ENCODE measurements around the gene IL4R. TPM values are rescaled to one million over a fixed set of nuclear protein-coding genes. Genes with fewer than 3 reads are reported as not detected.
A peak's percentile ranks its signal among the peaks of the same experiment; 100 is the strongest.

The IL4R gene
- total RNA-seq, 1 donor from 2014 or later = 202 TPM

- Mint-ChIP-seq H3K4me3 (no peak overlapping the region), H3K27me3 (no peaks in the 10 kb centered on the region), H3K9me3 (no peaks in the 10 kb centered on the region), H3K27ac (peak overlapping the region; percentile 50), H3K36me3 (ENCODE audit: low read depth) (peaks cover 90% of the 10 kb centered on the region), H3K4me1 (peaks cover 62% of the 10 kb centered on the region)
- intact Hi-C loops (cut with micrococcal nuclease) = loop anchor here (2.0 kb wide), 1 partner anchor 15 kb away; no protein-coding TSS in a partner anchor
- no peak for TF ChIP-seq CTCF (IDR thresholded peaks at IDR 0.05)
- no peak for DNase-seq
- CTCF ChIA-PET = interaction anchor here (0.8 to 1.5 kb wide), 4 partner anchors 46 to 116 kb away, joined by 3 to 7 read pairs (median 4); no protein-coding TSS in a partner anchor
- ATAC-seq (ENCODE audit: low read depth) = no peak
- POLR2A ChIA-PET = interaction anchor here (0.6 to 1.2 kb wide), 2 partner anchors 45 to 60 kb away, joined by 3 to 6 read pairs; partner anchors contain the start of gene IL21R
Measured at GRCh38 chr16:27341971-27342370, 28.2 kb downstream of the IL4R start.

- Mint-ChIP-seq H3K9me3 (no peaks in the 10 kb centered on the region), H3K4me1 (peaks cover 59% of the 10 kb centered on the region), H3K4me3 (no peak overlapping the region), H3K27me3 (no peaks in the 10 kb centered on the region), H3K36me3 (ENCODE audit: low read depth) (peaks cover 94% of the 10 kb centered on the region), H3K27ac (no peak overlapping the region)
- no peak for DNase-seq
- intact Hi-C loops (cut with micrococcal nuclease) = no loop called here
- no peak for TF ChIP-seq CTCF (IDR thresholded peaks at IDR 0.05)
- ChIA-PET POLR2A (no interaction called here), CTCF (no interaction called here)
- ATAC-seq (ENCODE audit: low read depth) = no peak
Measured at GRCh38 chr16:27344721-27345120, 30.9 kb downstream of the IL4R start.

GRCh38 chr16:27345201-27345600 lies 31.4 kb downstream of the IL4R start:
- no peak for ATAC-seq (ENCODE audit: low read depth)
- POLR2A ChIA-PET = interaction anchor here (0.6 kb wide), 1 partner anchor 21 kb away, joined by 6 read pairs; no protein-coding TSS in a partner anchor
- H3K27ac Mint-ChIP-seq = no peak overlapping the region
- H3K36me3 Mint-ChIP-seq (ENCODE audit: low read depth) = peaks cover 94% of the 10 kb centered on the region
- no peak for DNase-seq
- TF ChIP-seq CTCF (IDR thresholded peaks at IDR 0.05) = no peak
- no peak overlapping the region for H3K4me3 Mint-ChIP-seq
- H3K4me1 Mint-ChIP-seq = peaks cover 56% of the 10 kb centered on the region
- intact Hi-C loops (cut with micrococcal nuclease) = no loop called here
- no peaks in the 10 kb centered on the region for H3K9me3 Mint-ChIP-seq
- CTCF ChIA-PET = no interaction called here
- H3K27me3 Mint-ChIP-seq = no peaks in the 10 kb centered on the region

GRCh38 chr16:27346819-27347218 lies 33.0 kb downstream of the IL4R start:
- H3K9me3 Mint-ChIP-seq = no peaks in the 10 kb centered on the region
- DNase-seq = no peak
- peaks cover 40% of the 10 kb centered on the region for H3K4me1 Mint-ChIP-seq
- peak overlapping the region; percentile 46 for H3K4me3 Mint-ChIP-seq
- POLR2A ChIA-PET = interaction anchor here (0.9 to 1.3 kb wide), 9 partner anchors 9 to 116 kb away, joined by 3 to 8 read pairs (median 4); no protein-coding TSS in a partner anchor
- no peaks in the 10 kb centered on the region for H3K27me3 Mint-ChIP-seq
- intact Hi-C loops (cut with micrococcal nuclease) = no loop called here
- ATAC-seq (ENCODE audit: low read depth) = peak; percentile 91
- H3K36me3 Mint-ChIP-seq (ENCODE audit: low read depth) = peaks cover 94% of the 10 kb centered on the region
- TF ChIP-seq CTCF (IDR thresholded peaks at IDR 0.05) = no peak
- H3K27ac Mint-ChIP-seq = peak overlapping the region; percentile 81
- CTCF ChIA-PET = interaction anchor here (0.6 to 1.6 kb wide), 4 partner anchors 9 to 167 kb away, joined by 3 to 4 read pairs (median 4); no protein-coding TSS in a partner anchor

- no peak for ATAC-seq (ENCODE audit: low read depth)
Measured at GRCh38 chr16:27347930-27348685, 34.3 kb downstream of the IL4R start.

More at GRCh38 chr16:27347930-27348685, 34.3 kb downstream of the IL4R start:
- CTCF ChIA-PET = interaction anchor here (0.6 to 1.6 kb wide), 3 partner anchors 25 to 168 kb away, joined by 3 to 4 read pairs (median 3); no protein-coding TSS in a partner anchor
- Mint-ChIP-seq H3K36me3 (ENCODE audit: low read depth) (peaks cover 93% of the 10 kb centered on the region), H3K27ac (peak overlapping the region; percentile 68), H3K4me1 (peaks cover 31% of the 10 kb centered on the region), H3K9me3 (no peaks in the 10 kb centered on the region), H3K27me3 (no peaks in the 10 kb centered on the region), H3K4me3 (no peak overlapping the region)
- TF ChIP-seq CTCF (IDR thresholded peaks at IDR 0.05) = no peak
- POLR2A ChIA-PET = no interaction called here
- intact Hi-C loops (cut with micrococcal nuclease) = no loop called here
- no peak for DNase-seq

Measured in activated B cell treated with CpG ODN at 0.5 μM for 24 hours (primary cell).